ENCODE results near the gene CCBE1. TPM values are rescaled to one million over a fixed set of nuclear protein-coding genes. Genes with fewer than 3 reads are reported as not detected.
A peak's percentile ranks its signal among the peaks of the same experiment; 100 is the strongest.
"Not testable (repeated sequence)": the region's sequence is repeated elsewhere in the genome, so short reads cannot be mapped to it uniquely, and the experiment has no call there.

The CCBE1 gene
- total RNA-seq = 0.75 TPM

DNA sequence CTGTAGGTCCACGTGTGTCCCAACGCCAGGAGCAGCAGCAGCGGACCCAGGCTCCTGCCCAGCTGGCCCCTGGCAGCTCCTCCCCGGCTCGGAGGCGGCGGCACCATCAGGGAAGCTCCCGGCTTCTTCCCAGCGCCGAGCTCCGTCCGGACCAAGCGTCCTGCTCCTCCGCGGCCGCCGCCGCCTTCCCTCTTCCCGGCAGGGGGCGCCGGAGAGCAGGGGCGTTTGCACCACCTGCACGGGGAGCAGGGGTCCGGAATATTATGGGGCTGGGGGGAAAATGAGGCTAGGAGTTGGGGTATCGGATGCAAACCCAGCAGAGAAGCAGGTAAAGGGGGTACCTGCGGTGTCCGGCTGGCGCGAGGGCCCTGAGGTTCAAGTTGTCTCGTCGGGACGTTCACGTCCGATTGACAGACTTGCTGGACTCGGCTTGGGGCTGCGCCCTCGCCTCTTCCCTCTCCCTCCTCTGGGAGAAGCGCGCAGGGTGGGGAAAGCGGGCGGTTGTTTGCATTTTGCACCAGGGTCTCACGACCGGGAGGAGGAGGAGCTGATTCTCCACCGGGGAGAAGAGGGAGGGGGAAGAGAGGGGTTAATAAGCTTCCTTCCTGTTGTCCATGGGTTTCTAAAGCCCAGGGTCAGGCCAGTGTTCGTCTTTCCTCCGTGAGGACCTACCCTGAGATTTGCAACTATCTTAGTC, at the start of gene CCBE1:
TSS of gene CCBE1 (minus strand) at position 188 of the 697 bp plus-strand sequence.
- DNase-seq (ENCODE audit: low spot score) = peak; percentile 41

- no peak for DNase-seq (ENCODE audit: low spot score)
These were observed 47.1 kb upstream of the CCBE1 start for GRCh38 chr18:59744271-59744721.

DNA sequence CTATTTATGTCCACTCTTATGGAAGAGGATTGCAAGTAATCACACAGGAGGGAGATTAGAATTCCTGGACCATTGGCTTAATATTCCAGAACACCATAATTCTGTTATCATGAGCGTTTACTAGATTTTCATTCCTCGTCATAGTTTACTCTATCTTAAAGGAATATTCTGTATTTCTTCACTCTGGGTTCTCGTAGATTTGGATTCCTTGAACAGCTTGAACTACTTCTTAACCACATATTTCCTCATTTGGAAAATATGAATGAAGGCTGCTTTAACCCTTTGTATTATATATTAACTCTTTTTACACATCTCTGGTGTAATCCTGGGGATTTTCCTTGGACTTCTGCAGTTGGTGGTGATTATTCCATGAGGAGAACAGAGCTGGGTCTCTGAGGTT, 46.3 kb upstream of the CCBE1 start:
- no peak for DNase-seq (ENCODE audit: low spot score)

- no peak for DNase-seq (ENCODE audit: low spot score)
These were observed 45.3 kb upstream of the CCBE1 start for GRCh38 chr18:59742325-59743111.

GRCh38 chr18:59740141-59740540, 42.9 kb upstream of the CCBE1 start:
- DNase-seq (ENCODE audit: low spot score) = no peak

DNA sequence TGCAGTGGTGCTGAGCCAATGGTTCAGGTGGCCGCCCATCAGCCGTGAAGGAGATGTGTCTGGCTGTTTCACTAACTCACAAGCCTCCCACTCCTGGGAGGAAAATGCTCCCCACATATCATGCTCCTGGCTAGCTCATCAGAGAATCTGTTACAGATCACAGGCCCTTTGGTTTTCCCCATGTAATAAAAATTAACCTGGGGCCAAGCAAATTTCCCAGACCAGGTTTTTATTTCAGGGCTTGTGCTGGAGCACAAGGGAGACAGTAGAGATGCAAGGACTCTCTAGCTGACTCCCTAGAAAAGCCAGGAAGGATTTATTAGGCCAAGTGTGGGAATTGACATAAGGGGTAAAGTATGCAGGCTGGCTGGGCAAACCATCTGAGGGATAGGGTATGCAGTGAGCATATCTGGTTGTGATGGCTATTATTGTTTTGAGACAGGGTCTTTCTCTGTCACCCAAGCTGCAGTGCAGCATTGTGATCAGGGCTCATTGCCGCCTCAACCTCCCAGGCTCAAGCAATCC, 40.6 kb upstream of the CCBE1 start:
- no peak for DNase-seq (ENCODE audit: low spot score)

DNA sequence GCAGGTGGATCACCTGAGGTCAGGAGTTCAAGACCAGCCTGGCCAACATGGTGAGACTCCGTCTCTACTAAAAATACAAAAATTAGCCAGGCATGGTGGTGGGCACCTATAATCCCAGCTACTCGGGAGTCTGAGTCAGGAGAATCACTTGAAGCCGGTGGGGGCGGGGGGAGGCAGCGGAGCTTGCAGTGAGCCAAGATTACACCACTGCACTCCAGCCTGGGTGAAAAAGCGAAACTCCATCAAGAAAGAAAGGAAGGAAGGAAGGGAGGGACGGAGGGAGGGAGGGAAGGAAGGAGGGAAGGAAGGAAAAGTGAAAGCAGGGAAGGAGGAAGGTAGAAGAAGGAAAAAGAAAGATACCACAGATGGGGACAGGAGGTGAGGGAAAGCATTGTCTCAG, 40.1 kb upstream of the CCBE1 start:
- not testable (repeated sequence) for DNase-seq (ENCODE audit: low spot score)

- DNase-seq (ENCODE audit: low spot score) = no peak
These were observed 38.8 kb upstream of the CCBE1 start for GRCh38 chr18:59736061-59736460.

- DNase-seq (ENCODE audit: low spot score) = no peak
These were observed 38.1 kb upstream of the CCBE1 start for GRCh38 chr18:59735269-59735860.

GRCh38 chr18:59733421-59733820, 36.2 kb upstream of the CCBE1 start:
- DNase-seq (ENCODE audit: low spot score) = no peak

GRCh38 chr18:59730896-59731295, 33.7 kb upstream of the CCBE1 start:
- no peak for DNase-seq (ENCODE audit: low spot score)

DNA sequence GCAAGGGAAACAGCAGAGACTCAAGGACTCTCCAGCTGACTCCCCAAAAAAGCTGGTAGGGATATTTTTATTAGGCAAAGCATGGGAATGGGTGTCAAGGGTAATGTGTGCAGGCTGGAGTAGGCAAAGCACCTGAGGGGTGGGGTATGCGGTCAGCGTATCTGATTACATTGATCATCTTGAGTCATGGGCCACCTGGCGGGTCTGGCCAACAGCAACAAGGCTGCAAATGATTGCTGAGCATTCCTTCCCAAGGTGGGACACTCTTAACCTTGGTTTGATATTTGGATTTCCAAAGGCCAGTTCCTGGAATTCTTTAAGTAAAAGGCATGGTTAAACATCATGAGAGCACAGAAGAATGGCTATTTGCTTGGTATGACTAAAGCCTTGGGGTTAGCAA, 32.6 kb upstream of the CCBE1 start:
- DNase-seq (ENCODE audit: low spot score) = no peak

DNA sequence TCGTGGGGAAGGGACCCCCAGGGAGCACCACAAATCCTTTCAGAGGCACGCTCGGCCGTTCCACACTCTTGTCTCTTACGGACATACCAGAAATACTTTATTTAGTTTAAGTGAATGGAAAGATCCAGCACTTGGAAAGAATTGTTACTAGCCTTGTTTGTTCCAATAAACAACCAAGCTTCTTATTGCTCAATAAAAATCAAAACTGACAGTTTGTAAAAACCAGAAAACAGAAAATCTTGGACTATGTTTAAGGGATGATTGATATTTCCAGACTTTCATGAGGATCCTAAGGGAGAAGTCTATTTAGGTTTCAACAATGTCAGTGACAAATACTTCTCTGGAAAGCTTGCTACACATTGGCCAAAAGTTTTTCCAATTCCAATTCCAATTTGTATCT, 31.6 kb upstream of the CCBE1 start:
- DNase-seq (ENCODE audit: low spot score) = no peak

GRCh38 chr18:59725142-59725541, 27.9 kb upstream of the CCBE1 start:
- DNase-seq (ENCODE audit: low spot score) = no peak

DNA sequence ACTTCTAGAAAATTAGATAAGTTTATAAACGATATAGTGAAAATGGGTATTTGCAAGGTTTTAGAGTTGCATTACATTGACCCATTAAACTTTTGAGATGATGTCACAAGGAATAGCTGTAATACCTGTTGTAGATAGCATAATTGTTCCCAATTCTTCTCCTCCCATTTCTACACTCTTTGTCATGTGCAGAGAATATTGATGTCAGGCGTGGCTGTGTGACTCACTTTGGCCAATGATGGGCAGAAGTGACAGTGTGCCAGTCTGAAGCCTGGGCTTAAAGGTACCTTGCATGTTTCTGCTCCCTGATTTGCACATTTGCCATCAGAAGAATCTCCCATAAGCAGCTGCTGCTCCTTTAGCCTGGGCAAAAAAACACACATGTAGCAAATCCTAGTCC, 26.9 kb upstream of the CCBE1 start:
- DNase-seq (ENCODE audit: low spot score) = no peak

DNA sequence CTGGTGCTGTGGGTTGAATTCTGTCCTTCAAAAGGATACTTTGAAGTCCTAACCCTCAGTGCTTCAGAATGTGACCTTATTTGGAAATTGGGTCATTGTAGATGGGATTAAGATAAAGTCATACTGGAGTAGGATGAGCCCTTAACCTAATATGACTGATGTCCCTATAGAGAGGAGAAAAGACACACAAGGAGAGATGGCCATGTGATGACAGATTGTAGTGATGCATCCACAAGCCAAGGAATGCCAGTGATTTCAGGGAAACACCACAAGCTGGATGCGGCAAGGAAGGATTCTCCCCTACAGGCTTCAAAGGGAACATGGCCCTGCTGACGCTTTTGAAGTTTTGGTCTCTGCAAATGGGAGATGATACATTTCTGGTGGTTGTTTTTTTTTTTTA, 24.7 kb upstream of the CCBE1 start:
- no peak for DNase-seq (ENCODE audit: low spot score)

DNA sequence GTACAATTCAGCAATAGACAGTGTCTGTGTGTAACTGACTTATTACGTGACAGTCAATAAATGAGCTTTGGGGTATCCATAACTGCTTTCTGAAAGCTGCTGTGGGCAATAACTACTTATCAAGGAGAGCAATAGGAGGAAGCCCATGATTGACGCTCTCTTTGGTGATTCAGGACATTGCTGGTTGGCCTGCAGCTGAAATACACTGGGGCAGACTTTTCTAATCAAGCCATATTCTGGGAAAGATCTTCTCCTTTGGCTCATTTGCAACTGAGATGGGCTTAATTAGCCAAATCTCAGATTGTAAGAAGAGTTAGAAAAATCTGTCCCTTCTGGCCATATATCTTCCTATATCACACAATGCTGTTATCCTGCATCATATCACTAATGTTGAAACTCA, 24.0 kb upstream of the CCBE1 start:
- no peak for DNase-seq (ENCODE audit: low spot score)

- DNase-seq (ENCODE audit: low spot score) = no peak
These were observed 22.4 kb upstream of the CCBE1 start for GRCh38 chr18:59719544-59720181.

DNA sequence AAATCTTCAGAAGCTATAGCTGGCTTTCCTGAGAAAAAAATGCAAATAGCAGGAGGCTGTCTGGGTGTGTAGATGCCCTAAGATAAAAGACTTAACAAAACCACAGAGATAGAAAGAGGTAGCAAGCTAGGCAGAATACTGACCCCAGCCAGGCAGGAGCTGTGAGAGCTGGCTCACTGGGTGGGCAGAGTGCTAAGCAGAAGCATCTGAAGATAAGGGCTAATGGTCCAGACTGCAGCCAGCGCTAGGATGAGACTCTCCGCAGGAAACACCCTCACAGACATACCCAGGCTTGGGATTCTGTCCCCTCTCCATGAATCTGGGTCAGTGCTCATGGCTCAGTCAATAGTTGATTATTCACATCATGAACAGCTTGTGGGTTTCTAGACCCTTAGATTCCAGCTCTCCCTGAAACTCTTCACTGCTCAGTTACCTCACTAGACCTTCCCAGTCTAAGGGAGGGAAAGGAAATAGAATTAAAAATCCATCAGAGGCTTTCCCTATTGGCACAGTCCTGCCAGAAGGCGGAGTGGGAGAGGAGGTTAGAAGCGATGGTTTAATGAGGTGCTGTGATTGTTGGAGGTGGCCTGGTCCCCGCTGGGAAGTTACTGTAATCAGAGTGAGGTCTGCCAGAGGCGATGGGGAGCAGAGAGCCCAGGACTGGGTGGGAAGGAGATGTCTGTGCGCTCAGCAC, 21.4 kb upstream of the CCBE1 start:
- DNase-seq (ENCODE audit: low spot score) = no peak

DNA sequence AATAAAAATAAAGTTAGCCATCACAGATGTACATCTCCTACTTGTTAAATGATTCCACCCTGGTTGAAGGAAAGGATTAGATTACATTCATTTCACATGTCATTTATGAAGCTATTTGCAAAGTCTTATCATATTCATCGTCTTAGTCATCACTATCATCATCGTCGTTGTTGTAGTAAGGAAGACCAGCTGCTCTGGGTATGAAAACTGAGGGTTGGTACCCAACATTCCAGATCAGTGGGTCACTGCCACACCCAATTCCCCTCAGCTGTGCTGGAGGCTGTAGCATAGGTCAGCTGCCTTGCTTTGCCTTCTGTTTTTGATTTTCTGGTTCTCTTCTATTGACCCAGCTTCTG, 20.9 kb upstream of the CCBE1 start:
- no peak for DNase-seq (ENCODE audit: low spot score)

DNA sequence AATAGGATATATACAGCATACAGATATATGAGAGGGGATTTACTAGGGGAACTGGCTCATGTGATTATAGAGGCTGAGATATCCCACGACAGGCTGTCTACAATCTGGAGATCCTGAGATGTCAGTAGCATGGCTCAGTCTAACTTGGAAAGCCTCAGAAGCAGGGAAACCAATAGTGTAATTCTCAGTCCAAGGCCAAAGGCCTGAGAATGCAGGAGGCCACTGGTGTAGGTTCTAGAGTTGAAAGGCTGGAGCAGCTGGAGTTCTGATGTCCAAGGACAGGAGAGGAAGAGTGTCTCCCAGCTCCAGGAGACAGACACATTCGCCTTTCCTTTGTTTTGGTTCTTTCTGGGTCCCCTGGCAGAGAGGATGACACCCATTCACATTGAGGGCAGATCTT, 20.1 kb upstream of the CCBE1 start:
- DNase-seq (ENCODE audit: low spot score) = no peak

DNA sequence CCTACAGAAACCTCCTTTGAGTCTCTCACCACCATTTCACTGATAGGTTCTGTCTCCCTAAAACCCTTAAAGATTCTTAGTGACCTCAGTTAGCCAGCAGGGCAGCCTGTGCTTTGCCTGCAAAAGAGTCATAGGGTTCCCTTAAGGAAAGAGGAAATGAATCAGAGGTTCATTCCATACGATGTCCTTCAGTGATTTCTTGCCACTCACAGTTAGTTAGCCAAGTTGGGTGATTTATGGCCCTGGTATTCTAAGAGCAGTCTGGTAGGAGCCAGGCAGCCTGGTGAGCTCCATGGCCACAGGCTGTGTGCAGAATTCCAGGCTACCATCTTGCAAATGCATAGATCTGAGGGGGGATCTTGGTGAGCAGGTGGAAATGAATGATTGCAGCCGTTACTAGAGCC, 18.7 kb upstream of the CCBE1 start:
- DNase-seq (ENCODE audit: low spot score) = no peak
